Hematopoietic multipotent progenitor cell treated with erythropoietin and hydrocortisone succinate and interleukin-3 and kit ligand, for 6 days (in vitro differentiated cells): Measurements from ENCODE around the gene OR5C1.
"Not testable (repeated sequence)": the region's sequence is repeated elsewhere in the genome, so short reads cannot be mapped to it uniquely, and the experiment has no call there.

Source experiments
- DNase-seq: peaks from one replicate; pipeline ENCODE4 v3.0.0-alpha.2; 2015

OR5C1 gene

DNA sequence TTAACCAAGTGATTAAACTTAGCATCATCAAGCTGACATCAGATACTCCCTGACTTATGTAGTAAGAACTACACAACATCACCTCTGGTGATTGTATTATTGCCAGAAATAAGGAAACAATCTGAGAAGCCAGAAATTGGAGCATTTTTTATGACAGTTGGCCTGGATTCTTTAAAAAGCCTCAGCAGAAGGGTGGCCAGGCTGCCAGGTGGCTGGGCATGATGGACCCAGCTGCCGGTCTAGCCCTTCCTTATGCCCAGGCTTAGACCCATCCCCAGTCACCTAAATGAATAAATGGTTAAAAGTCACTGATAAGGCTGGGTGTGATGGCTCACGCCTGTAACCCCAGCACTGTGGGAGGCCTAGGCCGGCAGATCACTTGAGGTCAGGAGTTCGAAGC lies 24.0 kb downstream of the OR5C1 start:
- DNase-seq, result no peak

DNA sequence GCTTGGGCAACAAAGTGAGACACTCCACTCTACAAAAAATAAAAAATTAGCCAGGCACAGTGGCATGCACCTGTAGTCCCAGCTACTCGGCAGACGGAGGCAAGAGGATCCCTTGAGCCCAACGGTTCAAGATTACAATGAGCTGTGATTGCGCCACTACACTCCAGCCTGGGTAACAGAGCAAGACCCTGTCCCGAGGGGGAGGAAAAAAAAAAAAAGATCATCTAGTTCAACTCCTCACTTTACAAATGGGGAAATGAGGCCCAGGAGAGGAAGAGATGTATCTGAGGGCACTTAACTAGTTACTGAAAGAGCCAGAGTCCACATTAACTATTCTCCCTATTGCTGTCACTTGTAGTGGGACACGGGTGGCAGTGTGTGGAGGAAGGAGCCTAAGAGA lies 25.8 kb downstream of the OR5C1 start:
- peak; percentile 23 for DNase-seq

DNA sequence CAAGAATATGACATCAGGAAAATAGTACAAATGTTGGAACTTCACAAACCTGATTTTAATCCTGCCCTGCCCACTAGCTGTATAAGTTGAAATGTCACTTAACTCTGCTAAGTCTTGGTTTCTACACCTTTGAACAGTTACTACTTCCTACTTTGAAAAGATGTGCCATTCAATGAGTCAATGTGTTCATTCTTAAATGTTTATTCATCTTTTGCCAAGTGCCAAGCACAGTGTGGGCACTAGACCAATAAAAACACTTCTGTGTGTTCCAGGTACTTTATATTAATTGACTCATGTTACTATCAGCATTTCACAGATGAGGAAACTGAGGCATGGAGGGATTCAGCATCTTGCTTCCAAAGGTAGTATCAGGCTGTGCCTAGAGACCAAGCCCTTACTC lies 26.8 kb downstream of the OR5C1 start:
- no peak for DNase-seq

DNA sequence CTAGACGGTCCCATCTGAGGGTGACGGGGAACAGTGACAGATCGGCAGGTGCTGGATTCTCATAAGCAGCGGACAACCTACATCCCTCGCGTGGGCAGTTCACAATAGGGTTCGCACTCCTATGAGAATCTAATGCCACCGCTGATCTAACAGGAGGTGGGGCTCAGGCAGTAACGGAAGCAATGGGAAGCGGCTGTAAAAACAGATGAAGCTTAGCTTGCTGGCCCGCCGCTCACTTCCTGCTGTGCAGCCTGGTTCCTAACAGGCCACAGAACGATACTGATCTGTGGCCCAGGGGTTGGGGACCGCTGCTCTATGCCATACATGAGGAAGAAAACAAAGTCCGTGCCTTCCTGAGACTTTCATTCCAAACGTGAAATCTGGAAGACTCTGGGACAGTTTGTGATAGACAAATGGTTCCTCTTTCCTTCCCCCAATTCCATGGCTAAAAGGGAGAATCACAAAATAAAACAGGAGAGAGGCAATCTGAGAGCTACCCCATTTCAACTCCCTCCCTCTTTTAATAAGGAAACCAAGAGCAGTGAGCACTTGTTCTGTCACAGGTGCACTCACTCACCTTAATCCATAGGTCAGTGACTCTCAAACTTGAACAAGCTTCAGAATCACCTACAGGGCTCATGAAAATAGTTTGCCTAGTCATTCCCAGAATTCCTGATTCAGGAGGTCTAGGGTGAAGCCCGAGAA lies 27.6 kb downstream of the OR5C1 start:
- DNase-seq, result peak; percentile 86

DNA sequence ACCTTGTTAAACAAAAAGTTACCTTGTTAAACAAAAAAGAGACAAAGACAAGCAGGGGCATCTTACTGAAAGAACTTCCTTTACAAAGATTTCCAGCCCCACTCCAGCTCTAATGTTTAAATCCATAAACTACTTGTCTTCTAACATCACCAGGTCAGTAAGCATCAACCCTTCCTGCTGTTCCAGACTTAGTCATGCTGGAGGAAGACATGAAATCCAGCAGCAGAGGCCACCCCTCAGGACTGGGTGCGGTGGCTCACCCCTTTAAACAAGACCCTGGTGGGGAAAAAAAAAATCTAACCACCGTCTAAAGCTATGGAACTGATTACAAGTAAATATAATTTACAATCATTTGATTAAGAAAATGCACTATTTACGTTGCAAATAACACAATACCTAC lies 30.6 kb downstream of the OR5C1 start:
- DNase-seq, result no peak

DNA sequence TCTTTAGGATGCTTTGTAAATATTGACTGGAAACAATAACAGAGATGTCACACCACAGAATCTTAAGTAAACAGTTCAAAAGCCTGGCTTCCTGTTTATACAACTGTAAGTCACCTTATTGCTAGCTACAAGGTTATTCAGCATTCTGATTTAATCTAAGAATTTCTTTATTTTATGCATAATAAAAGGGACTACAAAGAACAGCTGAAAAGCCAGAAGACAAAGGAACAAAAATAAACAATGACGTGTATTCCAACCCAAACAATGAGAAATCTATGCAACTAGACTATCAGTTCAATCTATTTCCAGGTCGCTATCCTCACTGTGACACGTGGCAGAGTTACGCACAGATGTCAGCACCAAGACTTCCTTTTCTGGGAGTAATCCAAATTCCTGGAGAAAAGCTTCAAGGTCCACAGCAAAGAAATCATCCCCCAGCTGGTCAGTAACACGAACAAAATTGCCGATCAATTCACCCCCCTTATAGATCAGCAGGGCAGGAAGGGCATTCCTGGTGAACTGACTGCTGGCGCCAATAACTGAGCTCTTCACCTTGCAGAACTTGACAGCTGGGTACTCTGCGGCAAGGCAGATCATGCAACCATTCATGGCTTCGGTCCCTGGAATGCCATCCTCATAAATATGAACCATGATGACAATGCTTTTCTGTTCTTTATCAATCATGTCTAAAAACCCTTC lies 31.2 kb downstream of the OR5C1 start:
- no peak for DNase-seq

DNA sequence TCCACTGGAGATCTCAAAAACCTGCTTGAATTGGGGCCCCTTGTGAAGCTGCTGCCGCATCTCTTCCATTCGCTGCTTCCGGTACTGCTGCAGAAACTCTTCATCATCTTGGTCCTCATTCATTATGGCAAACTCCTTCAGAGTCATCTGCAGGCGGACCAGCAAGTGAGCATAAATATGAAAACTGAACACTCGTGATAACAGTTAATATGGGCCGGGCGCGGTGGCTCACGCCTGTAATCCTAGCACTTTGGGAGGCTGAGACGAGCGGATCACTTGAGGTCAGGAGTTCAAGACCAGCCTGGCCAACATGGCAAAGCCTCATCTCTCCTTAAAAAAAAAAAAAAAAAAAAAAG lies 31.7 kb downstream of the OR5C1 start:
- no peak for DNase-seq

DNA sequence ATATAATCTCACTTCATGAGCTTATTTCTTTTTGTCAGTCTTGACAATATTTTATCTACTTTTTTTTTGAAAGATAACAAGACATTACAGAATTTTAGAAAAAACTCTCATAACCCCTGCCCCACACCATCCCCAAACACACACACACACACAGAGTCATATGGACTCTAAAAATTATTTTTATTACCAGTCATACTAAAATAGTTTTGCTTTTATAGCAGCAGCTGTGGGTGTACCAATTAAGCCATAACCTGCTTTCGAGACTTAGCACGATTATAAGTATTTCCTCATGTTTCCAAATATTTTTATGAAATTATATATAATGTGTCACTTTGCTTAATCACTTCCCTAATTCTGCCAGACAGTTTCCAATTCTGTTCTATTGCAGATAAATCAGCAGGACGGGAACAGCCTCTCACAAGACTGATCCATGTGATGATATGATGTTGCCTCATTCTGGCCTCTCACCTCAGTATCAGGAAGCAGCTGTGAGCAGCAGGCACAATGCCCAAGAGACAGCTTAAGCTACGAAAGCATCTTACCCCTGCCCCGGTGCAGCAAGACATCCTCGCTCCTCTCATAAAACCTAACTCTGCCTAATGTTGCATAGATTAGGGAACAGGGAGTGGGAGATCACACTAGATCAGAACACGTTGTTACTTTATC lies 32.7 kb downstream of the OR5C1 start:
- peak; percentile 96 for DNase-seq

DNA sequence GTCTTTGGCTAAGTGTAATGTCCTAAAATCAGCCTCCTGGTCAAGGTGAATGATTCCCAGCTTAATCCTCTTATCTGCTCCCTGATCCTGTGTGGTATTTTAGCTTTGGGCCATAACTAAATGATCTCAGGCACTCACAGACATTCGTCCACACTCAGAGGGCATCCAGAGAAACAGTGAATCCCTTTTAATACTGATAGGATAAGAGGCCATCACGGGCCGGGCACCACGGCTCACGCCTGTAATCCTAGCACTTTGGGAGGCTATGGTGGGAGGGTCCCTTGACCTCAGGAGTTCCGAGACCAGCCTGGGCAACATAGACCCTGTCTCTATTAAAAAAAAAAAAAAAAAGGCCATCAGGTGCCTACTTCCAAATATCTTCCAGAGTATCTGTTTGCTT lies 33.3 kb downstream of the OR5C1 start:
- no peak for DNase-seq

DNA sequence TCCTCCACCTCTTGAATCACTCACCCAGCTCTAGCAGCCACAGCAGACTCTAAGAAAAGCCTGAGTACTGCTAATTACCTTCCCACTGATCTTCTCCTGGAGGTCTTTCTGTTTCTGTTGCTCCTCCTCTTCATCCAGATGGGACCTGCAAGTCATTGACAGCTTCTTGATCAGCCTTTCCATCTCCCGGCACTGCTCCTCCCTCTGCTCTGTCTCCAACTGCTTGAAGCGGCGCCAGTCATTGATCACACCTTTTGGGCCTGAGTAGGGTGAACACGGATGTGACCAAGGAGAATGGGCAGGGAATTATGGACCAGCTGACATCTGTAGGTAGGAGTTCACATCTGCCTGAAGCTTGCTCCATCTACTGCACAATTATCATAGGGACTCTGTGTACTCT lies 34.2 kb downstream of the OR5C1 start:
- no peak for DNase-seq

DNA sequence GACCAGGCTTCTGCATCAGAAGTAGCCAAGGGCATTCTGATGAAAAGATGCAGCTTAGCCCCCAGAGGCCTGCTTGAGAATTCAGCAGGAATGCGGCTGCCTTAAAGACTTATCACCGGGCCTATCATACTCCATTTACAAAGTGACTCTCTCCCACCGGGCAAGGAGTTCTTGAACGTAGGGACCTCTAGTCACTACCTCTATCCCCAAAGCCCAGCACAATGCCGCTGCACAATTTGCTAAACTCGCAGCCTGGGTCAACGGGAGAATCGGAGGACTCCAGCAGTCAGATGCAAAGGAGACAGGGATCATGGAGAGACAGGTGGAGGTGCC lies 39.0 kb downstream of the OR5C1 start:
- DNase-seq, result peak; percentile 39

DNA sequence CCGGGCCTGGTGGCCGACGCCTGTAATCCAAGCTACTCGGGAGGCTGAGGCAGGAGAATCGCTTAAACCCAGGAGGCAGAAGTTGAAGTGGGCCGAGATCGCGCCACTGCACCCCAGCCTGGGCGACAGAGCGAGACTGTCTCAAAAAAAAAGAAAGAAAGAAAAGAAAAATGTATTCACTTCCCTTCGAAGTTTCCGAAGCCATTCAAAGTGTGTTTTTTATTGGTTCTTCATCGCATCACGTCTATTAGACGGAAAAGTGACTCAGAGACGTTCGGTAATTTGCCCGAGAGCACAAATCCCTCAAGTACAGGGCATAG lies 40.2 kb downstream of the OR5C1 start:
- not testable (repeated sequence) for DNase-seq

DNA sequence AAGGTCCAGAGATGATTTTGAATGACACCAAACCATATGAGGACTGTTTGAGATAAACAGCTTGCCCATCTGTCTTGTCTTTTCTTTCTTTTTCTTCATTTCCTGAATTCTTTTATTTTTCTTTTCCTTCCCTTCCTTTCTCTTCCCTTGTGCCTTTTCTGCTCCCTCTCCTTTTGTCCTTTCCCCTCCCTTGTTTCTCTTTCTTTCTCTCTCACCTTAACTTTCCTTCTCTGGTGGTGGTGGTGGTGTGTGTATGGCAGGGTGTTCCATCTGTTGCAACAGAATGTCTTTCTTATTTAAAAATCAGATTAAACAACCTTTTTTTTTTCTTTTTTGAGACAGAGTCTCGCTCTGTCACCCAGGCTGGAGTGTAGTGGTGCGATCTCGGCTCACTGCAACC lies 43.5 kb downstream of the OR5C1 start:
- DNase-seq, result no peak

DNA sequence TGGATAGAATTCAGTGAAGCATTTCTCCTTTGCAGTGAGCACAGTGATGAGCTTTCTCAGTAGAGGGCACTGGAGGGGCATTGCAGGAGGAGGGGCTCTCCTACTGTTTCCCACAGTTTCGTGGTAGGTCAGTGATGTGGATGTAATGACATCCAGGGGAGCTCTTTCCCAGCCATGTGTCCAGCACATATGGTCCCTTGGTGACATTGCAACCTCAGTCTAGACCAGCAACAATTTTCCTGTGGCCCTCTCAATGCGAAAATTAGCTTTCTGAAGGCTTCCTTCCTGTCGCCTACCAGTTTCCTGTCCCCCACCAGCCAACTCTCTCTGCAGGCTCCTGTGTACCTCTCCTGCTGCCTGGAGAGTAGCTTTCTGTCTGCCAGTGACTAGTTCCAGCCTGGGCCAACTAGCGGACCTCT lies 46.6 kb downstream of the OR5C1 start:
- DNase-seq, result peak; percentile 47

DNA sequence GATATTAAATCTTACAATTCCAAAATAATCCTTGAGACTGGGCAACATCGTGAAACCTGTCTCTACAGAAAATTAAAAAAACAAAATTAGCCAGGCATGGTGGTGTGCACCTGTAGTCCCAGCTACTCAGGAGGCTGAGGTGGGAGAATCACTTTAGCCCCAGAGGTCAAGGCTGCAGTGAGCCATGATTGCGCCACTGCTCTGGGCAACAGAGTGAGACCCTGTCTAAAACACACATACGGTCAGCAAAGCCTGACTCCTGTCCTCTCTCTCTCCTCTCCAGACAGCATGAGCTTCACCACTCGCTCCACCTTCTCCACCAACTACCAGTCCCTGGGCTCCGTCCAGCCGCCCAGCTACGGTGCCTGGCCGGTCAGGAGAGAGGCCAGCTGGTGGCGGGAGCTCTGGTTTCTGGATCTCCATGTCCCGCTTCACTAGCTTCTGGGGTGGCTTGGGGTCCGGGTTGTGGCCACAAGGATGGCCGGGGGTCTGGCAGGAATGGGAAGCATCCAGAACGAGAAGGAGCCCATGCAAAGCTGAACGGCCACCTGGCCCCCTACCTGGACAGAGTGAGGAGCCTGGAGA lies 48.6 kb downstream of the OR5C1 start:
- no peak for DNase-seq

DNA sequence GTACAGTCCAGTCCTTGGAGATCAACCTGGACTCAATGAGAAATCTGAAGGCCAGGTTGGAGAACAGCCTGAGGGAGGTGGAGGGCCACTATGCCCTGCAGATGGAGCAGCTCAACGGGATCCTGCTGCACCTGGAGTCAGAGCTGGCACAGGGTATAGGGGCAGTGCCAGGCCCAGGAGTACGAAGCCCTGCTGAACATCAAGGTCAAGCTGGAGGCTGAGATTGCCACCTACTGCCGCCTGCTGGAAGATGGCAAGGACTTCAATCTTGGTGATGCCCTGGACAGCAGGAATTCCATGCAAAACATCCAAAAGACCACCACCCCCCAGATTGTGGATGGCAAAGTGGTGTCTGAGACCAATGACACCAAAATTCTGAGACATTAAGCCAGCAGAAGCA lies 49.7 kb downstream of the OR5C1 start:
- not testable (repeated sequence) for DNase-seq
